AG08395 (cell line): Measurements from ENCODE around the gene GPR62.

Source experiments
- DNase-seq: peaks from one replicate; pipeline ENCODE4 v3.0.0; 2012; ENCODE audit warnings: mixed read lengths, low spot score

The GPR62 gene

DNA sequence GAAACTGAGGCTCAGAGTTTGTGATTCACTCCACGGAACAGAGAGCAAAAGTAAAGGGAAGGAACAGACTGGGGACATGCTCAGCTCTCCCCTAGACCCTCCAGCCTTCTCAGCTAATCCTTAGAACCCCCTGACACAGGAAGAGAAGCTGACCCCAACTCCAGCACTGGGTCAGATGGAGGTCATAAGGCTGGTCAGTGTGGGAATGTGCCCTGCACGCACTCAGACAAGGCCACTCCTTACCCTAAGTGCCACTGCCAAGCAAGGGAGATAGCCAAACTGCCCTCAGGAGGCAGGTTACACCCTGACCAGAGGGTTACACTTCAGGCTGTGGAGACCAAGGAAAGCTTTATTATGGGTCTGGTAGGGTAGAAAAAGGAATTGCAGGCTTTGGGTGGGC is 39.3 kb downstream of the GPR62 start:
- no peak for DNase-seq

DNA sequence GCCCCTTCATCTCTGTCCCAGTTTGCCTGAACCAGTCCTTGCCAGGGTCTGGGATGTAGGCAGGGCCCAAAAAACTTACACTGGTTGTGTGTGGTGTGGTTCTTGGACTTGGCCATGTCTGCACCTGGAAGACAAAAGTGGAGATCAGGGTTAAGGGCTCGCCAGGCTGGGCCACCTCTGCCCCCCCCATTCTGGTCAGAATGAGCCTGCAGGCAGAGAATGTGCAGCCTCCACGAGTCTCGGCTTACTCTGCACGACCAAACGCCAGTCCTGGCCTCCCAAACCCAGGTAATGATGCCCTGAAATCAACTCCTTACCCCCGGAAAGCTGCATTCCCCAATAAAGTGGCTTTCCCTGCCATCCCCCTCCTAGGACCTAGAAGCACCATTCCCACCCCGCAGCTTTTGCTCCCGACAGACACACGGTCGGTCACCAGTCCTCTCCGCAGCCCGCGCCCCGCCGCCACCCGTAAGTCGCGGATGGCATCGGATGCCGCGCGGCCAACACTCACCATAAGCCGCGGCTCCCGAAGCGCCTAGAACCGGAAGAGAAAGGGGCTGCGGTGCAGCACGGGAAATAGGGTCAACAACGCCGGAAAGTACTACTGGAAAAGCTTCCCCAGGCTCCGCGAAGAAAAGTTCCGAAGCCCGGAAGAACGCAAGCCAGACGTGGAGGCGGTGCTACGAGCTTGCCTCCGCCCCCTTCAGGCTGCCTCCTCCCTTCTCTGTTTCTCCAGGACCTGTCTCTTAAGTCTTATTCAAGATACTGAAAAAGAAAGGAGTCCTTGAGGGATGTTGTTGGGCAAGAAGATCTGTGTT is 40.4 kb downstream of the GPR62 start, which contains the start of gene RPL29:
RPL29 (minus strand) TSS at position 550 of the 818 bp plus-strand sequence; CDS start at position 116, 434 bp downstream.
- DNase-seq = peak; percentile 97

DNA sequence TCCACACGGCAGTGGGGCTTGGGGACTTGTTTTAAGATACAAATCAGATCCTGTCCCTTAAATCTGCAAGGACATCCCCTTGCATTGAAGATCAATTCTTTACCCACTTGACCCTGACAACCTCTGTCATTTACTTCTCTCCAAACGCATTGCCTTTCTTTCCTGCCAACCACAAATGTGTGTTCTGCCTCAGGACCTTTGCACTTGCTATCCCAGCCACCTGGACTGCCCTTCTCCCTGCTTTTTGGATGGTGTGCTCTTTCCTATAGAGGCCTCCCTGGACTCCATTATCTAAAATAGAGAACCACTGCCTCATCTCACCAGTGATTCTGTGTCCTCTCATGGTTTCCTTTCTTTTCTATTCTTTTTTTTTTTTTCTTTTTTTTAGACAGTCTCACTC is 42.0 kb downstream of the GPR62 start:
- DNase-seq = no peak

DNA sequence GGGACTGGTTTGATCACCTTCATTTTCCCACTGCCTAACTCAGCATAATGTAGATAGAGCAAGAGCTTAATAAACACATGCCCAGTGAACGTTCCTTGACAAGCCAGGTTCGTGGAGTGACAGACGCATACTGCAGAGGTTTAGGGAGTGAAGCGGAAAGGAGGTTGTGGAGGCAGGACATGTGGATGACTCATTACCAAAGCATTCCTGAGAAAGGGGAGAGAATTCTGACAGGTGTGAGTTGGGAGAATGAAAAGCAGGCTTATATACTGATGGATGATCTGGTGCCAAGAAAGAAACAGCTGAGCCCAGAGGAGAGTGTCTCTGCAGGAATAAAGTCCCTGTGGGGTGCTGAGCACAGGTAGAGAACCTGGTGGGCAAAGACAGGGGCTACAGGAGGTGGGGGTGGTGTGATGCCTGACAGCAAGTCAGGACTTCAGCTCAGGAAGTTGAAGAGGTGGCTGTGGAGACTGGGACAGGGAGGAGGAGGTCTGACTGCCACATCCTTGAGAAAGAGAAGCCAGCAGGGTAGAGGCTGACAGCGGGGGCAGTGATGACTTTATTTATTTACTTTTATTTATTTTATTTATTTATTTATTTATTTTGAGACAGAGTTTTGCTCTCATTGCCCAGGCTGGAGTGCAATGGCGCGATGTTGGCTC is 42.9 kb downstream of the GPR62 start:
- no peak for DNase-seq

DNA sequence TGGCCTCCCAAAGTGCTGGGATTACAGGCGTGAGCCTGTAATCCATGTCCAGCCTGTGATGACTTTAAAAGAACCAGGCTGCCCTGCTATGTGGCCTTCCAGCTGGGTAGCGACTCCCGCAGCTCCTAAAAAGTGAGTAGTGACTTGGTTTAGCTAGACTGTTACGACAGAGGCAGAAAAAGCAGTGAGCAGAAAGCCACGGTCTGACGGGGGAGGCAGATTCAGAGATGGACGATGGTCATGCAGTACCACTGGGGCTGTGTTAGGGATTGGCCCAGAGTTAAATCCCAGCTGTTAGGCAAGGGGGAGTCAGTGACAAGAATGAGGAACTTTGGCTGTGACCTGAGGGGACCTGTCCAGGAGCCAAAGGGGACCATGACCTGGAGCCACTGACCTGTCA is 43.6 kb downstream of the GPR62 start:
- no peak for DNase-seq

DNA sequence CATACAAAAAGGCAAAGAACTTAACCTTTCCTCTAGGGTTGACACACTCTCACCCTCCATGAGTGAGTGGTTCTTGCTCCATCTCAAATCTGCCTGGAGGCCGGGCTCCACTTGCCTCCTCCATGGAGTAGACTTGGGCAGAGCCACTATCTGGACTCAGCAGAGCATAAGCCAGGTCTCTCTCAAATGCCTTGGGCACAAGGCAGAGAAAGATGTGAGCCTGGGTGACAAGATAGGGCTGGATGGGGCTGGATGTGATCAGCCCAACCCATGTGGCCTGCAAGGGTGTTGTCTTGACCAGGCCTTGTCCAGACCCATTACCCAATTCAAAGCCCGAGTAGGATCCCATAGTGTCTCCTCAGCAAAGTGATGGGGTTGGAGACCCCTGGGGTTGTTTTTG is 44.7 kb downstream of the GPR62 start:
- no peak for DNase-seq

DNA sequence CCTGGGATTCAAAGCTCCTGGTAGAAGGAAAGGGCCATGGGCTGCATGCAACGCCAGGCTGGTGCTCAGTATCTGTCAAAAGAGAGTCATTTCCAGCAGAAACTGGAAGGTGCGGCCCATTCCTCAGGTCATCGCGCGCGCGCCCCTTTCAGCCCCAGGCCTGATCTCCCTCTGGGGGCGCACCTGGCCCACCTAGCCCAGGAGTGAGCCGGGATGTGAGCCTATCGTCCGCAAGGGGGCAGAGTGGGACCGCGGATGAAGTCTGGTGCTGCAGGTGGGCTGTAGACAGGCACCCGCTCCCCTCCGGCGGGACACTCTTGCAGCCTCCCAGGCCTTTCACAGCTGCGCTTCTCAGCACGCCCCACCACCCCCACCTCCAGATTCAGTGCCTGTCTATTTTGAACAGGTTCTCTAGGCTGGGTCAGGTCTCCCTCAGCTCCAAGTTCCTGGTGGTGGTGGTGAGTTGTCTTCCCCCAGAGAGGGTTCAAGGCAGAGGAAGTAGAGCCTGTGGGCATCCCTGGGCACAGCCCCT is 46.3 kb downstream of the GPR62 start:
- peak; percentile 84 for DNase-seq

DNA sequence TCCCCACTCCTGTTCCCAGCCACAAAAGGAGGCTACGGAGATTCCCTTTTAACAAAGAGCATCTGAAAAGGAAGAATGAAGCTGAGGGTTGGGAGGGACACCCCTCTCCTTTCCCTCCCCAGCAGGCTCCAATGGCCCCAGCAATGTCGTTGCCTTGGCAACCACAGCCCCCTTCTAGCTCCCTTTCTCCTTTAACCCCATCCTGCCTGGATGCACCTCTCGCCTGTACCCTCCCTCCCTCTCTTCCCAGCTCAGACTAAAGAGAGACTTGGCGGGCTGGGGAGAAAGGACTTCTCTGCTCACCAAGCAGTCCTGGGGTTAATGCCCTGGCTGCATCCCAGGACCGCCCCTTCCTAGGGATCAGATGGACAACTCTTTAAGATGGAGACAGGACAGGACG is 47.6 kb downstream of the GPR62 start:
- no peak for DNase-seq

DNA sequence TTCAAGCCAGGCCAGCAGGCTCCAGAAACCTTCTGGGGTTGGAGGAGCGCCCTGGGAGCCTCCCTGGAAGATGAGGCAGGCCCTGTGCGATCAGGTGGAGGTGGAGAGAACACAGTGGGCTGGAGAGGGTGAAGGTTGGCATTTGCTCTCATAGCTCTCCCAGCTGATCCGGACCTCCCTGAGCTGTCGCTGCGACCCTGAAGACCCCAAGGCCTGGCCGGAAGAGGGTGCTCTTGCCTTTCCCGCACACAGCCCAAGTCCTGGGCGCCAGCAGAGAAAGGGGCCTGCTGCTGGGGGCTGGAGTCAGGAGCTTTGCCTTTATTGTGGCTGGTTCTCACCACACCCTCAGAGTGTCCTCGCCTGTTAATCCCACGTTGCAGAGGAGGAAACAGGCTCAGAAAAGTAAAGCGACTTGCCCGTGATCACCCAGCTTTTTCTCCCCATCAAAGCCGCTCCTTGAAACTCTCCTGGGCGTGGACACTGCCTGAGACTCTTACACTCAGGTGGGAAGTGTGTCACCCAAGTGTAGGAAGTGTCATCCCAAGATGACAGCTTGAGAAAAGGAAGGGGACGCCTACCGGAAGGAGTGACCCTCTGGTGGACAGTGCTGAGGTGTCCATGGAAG is 49.1 kb downstream of the GPR62 start:
- DNase-seq = peak; percentile 62

DNA sequence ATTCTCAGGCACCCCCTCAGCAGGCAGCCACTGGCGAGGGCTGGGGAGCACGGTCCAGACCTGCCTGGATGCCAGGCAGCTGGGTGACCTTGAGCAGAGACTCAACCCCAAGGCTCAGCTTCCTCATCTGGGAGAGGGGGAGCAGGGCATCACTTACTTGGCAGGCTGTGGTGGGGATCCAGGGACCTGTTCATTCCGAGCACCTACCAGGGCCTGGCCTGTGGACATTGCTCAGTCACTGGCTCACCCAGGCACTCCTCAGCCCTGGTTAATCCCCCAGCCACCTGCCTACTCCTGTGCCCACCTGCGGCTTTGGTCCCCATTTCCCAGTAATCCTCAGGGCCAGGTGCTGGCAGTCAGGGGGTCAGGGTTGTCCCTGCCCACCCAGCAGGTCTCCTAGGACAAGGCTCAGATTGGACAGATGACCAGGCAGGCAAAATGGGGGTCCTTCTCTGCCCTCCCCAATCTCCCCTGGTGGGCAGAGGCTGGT is 49.8 kb downstream of the GPR62 start:
- no peak for DNase-seq

DNA sequence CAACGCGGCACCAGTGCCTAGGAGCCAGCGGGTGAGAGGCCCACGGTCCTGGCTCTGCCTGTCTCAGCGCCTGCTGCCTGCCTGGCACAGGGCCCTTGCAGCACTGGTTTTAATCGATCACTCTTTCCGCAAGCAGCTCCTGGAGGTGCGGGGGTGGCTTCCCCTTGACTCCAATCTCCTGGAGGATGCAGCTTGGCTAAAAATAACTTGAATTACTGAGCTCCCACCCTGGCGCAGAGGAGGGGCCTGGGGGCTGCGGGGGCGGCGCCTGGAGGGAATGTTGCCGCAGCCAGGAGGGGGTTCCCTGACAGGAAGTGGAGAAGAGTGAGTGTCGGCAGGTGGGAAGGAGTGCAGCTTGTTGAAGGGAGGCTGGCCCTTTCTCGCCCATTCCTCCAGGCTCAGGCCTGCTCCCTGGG is 50.4 kb downstream of the GPR62 start:
- peak; percentile 58 for DNase-seq

DNA sequence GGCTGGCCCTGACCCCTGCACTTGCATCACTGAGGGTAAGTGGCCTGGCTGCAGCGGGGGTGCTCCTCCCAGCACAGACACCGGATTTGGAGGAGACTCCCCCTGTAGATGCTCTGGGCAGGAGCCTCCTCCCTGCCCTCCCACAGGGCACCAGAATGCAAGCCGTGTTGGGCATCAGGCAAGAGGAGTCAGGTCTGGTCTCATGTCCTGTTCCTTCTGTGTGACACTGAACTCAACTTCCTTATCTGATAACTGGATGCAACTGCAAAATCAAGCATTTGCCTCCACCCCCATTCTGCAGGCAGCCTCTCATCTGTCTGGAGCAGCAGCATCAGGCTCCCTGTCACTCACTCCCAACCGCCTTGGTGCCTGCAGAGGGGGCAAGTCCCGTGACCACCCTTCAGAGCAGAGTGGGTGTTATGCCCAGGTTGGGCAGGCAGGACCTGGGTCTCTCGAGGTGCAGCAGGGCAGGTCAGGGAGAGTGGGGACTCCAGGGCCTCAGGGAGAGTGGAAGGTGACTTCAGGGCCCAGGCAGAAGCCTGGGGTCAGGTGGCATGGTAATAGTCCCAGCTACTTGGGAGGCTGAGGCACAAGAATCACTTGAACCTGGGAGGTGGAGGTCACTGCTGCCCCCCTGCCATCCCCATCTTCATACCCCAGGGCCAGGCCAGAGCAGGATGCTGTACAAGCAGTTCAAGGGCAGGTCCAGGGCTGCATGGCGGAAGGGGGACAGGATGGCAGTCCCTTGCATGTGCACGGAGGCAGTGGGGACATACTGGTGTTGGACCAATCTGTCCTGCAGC is 51.0 kb downstream of the GPR62 start:
- DNase-seq = no peak

DNA sequence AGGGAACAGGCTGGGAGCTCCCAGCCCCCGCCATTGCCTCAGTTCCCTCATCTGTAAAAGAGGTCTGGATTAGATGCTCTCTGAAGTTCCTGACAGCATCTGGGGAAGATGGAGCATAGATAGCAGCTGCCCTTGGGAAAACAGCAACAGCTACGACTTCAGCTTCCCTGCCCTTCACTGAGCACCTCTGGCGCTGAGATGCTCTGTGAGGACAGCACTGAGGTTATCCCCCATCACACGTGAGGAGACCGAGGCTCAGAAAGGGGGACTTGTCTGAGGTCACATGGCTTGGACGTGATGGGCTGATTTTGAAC is 51.6 kb downstream of the GPR62 start:
- no peak for DNase-seq
